Nephron progenitor cell (in vitro differentiated cells): ENCODE data around the gene PACS2.

Experiments
- DNase-seq: peaks from one replicate; pipeline ENCODE4 v3.0.0; 2021
- H3K27ac Mint-ChIP-seq: 2 replicates; pipeline ENCODE4 v1.8.0; 2021; ENCODE audit warnings: mild to moderate bottlenecking, moderate library complexity, mixed read lengths
- H3K27me3 Mint-ChIP-seq: 2 replicates; pipeline ENCODE4 v1.8.0; 2021; ENCODE audit warnings: mild to moderate bottlenecking, low read depth, mixed read lengths; ENCODE audit not compliant: poor library complexity
- H3K36me3 Mint-ChIP-seq: 2 replicates; pipeline ENCODE4 v1.8.0; 2021; ENCODE audit warnings: low read depth, mixed read lengths
- H3K4me1 Mint-ChIP-seq: 2 replicates; pipeline ENCODE4 v1.8.0; 2021; ENCODE audit warnings: mixed read lengths
- H3K4me3 Mint-ChIP-seq: 2 replicates; pipeline ENCODE4 v1.8.0; 2021; ENCODE audit warnings: mild to moderate bottlenecking, moderate library complexity, mixed read lengths
- H3K9me3 Mint-ChIP-seq: 2 replicates; pipeline ENCODE4 v1.8.0; 2021; ENCODE audit warnings: mild to moderate bottlenecking, moderate library complexity, mixed read lengths
- CTCF ChIP-seq: fragments of 200-600 bp; sonication (generic); IDR thresholded peaks from 2 replicates; pipeline ENCODE4 v1.5.0; 2021; ENCODE audit warnings: antibody characterized with exemption

PACS2 gene

GRCh38 chr14:105313381-105314286 is 914 bp upstream of the PACS2 start:
- DNase-seq, result peak; percentile 56
- no peaks in the 10 kb centered on the region for H3K36me3 Mint-ChIP-seq
- H3K4me3 Mint-ChIP-seq, result peak overlapping the region; percentile 80

GRCh38 chr14:105315211-105315721 is 718 bp downstream of the PACS2 start:
- H3K36me3 Mint-ChIP-seq, result peaks cover 8% of the 10 kb centered on the region
- no peak overlapping the region for H3K27ac Mint-ChIP-seq
- peak overlapping the region; percentile 84 for H3K4me3 Mint-ChIP-seq
- TF ChIP-seq CTCF, result no peak
- peaks cover 22% of the 10 kb centered on the region for H3K27me3 Mint-ChIP-seq
- peaks cover 16% of the 10 kb centered on the region for H3K4me1 Mint-ChIP-seq
- no peaks in the 10 kb centered on the region for H3K9me3 Mint-ChIP-seq
- DNase-seq, result peak; percentile 55

More at GRCh38 chr14:105313381-105314286, 914 bp upstream of the PACS2 start:
- no peaks in the 10 kb centered on the region for H3K9me3 Mint-ChIP-seq
- H3K27ac Mint-ChIP-seq, result peak overlapping the region; percentile 69
- no peak for TF ChIP-seq CTCF
- H3K4me1 Mint-ChIP-seq, result peaks cover 16% of the 10 kb centered on the region
- H3K27me3 Mint-ChIP-seq, result peaks cover 22% of the 10 kb centered on the region

GRCh38 chr14:105315941-105316576 is 1.5 kb downstream of the PACS2 start:
- TF ChIP-seq CTCF, result no peak
- Mint-ChIP-seq H3K4me3 (peak overlapping the region; percentile 84), H3K9me3 (peaks cover 6% of the 10 kb centered on the region), H3K4me1 (peaks cover 16% of the 10 kb centered on the region), H3K27me3 (peaks cover 22% of the 10 kb centered on the region), H3K36me3 (peaks cover 16% of the 10 kb centered on the region), H3K27ac (no peak overlapping the region)
- DNase-seq, result no peak

- Mint-ChIP-seq H3K36me3 (peaks cover 19% of the 10 kb centered on the region), H3K4me3 (peak overlapping the region; percentile 84), H3K4me1 (peaks cover 16% of the 10 kb centered on the region)
Observed at GRCh38 chr14:105316577-105316941, 2.0 kb downstream of the PACS2 start.

GRCh38 chr14:105316968-105317510 is 2.5 kb downstream of the PACS2 start:
- H3K4me3 Mint-ChIP-seq, result peak overlapping the region; percentile 60
- no peak for DNase-seq
- H3K36me3 Mint-ChIP-seq, result peaks cover 19% of the 10 kb centered on the region
- H3K27me3 Mint-ChIP-seq, result peaks cover 22% of the 10 kb centered on the region
- peaks cover 8% of the 10 kb centered on the region for H3K9me3 Mint-ChIP-seq
- H3K4me1 Mint-ChIP-seq, result peaks cover 16% of the 10 kb centered on the region
- TF ChIP-seq CTCF, result no peak
- H3K27ac Mint-ChIP-seq, result no peak overlapping the region

More at GRCh38 chr14:105316577-105316941, 2.0 kb downstream of the PACS2 start:
- Mint-ChIP-seq H3K27ac (no peak overlapping the region), H3K9me3 (peaks cover 8% of the 10 kb centered on the region), H3K27me3 (peaks cover 22% of the 10 kb centered on the region)
- no peak for TF ChIP-seq CTCF
- no peak for DNase-seq
